ENCODE data around the gene WDR18. TPM values are rescaled to one million over a fixed set of nuclear protein-coding genes. Genes with fewer than 3 reads are reported as not detected.
A peak's percentile ranks its signal among the peaks of the same experiment; 100 is the strongest.

The WDR18 gene
- total and polyA plus RNA-seq, 4 experiments from 2014 or later, result 44.3 to 79.7 (median 57.1) TPM

DNA sequence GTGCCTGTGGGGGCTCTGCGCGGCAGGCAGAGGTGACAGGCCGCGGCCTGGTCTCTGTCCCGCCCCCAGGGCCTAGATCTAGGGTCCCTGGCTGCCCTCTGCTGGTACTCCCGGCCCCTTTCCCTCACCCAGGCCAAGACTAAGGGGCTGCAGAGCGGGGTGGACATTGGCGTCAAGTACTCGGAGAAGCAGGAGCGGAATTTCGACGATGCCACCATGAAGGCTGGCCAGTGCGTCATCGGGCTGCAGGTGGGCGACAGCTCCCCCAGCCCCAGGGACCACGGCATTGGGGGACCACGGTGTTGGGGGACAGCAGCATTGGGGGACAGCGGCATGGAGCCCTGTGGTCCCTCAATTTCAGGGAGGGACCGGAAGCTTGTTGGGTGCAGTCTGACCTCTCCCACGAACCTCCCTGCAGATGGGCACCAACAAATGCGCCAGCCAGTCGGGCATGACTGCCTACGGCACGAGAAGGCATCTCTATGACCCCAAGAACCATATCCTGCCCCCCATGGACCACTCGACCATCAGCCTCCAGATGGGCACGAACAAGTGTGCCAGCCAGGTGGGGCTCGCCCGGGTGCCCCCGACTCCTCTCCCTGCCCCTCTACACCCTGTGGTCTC lies 52.0 kb downstream of the WDR18 start:
- peaks cover 0 to 6% (median 0%) of the 10 kb centered on the region in 8 donors for H3K9me3 Mint-ChIP-seq
- H3K9me3 ChIP-seq (ENCODE audit: control insufficient read depth in 1 of 2, low read length in 2 of 2), result no peaks in the 10 kb centered on the region
- intact Hi-C loops (cut with micrococcal nuclease), result loop anchor here (2.0 to 5.0 kb wide), 2 partner anchors 35 to 54 kb away; partner anchors contain the start of genes GRIN3B and WDR18
- peak overlapping the region; percentile 23 to 97 (median 82) for H3K27ac Mint-ChIP-seq
- POLR2A ChIA-PET (ENCODE audit: partially characterized antibody), result interaction anchor here (1.0 to 57.1 kb wide), 5 partner anchors 11 to 233 kb away, joined by 3 to 3893 read pairs (median 25); partner anchors contain the start of genes ARHGAP45, CIRBP, CNN2 and GPX4
- peaks cover 31% of the 10 kb centered on the region for H3K36me3 ChIP-seq (ENCODE audit: insufficient read depth, low read length)
- H3K27me3 Mint-ChIP-seq, result no peaks in the 10 kb centered on the region
- no peaks in the 10 kb centered on the region for H3K27me3 ChIP-seq (ENCODE audit: insufficient read depth, low read length)
- peak overlapping the region in 2 of 8 donors; percentile 29 to 48 for H3K4me3 Mint-ChIP-seq
- CTCF ChIA-PET (ENCODE audit: partially characterized antibody), result interaction anchor here (1.2 to 4.7 kb wide), 5 partner anchors 7 to 31 kb away, joined by 3 to 31 read pairs (median 4); partner anchors contain the start of genes ARHGAP45 and RNU6-2
- peaks cover 65% of the 10 kb centered on the region for H3K4me1 ChIP-seq (ENCODE audit: insufficient read depth, low read length)
- DNase-seq, result no peak
- H3K4me1 Mint-ChIP-seq, result peaks cover 32 to 76% (median 56%) of the 10 kb centered on the region in 4 donors
- peaks cover 27 to 55% of the 10 kb centered on the region in 2 donors for H3K36me3 Mint-ChIP-seq
- H3K4me3 ChIP-seq (ENCODE audit: low read length in 2 of 2), result no peak overlapping the region
- H3K27ac ChIP-seq (ENCODE audit: low read depth, low read length), result no peak overlapping the region

DNA sequence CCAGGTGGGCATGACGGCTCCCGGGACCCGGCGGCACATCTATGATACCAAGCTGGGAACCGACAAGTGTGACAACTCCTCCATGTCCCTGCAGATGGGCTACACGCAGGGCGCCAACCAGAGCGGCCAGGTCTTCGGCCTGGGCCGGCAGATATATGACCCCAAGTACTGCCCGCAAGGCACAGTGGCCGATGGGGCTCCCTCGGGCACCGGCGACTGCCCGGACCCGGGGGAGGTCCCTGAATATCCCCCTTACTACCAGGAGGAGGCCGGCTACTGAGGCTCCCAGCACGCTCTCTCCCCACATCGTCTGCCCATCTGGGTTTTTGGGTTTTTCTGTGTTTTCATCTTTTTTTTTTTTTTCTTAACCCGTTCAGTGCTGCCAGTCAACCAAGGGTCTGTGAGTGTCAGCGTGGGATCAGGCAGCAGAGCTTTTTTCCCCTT lies 53.5 kb downstream of the WDR18 start:
- intact Hi-C loops (cut with micrococcal nuclease), result loop anchor here (2.0 to 5.0 kb wide), 2 partner anchors 37 to 55 kb away; partner anchors contain the start of genes GRIN3B and WDR18
- Mint-ChIP-seq H3K9me3 (peaks cover 0 to 6% (median 0%) of the 10 kb centered on the region in 8 donors), H3K4me1 (peaks cover 32 to 77% (median 53%) of the 10 kb centered on the region in 4 donors), H3K27ac (peak overlapping the region; percentile 91 to 97 (median 94)), H3K27me3 (no peaks in the 10 kb centered on the region), H3K4me3 (peak overlapping the region in 7 of 8 donors; percentile 68 to 100 (median 95)), H3K36me3 (peaks cover 21 to 53% of the 10 kb centered on the region in 2 donors)
- POLR2A ChIA-PET (ENCODE audit: partially characterized antibody), result interaction anchor here (0.6 to 57.1 kb wide), 10 partner anchors 8 to 241 kb away, joined by 3 to 3893 read pairs (median 8); partner anchors contain the start of genes ARHGAP45, CIRBP, CNN2 and FAM174C
- Histone ChIP-seq H3K27me3 (ENCODE audit: insufficient read depth, low read length) (no peaks in the 10 kb centered on the region), H3K27ac (ENCODE audit: low read depth, low read length) (peak overlapping the region; percentile 75), H3K9me3 (ENCODE audit: control insufficient read depth in 1 of 2, low read length in 2 of 2) (no peaks in the 10 kb centered on the region), H3K4me3 (ENCODE audit: low read length in 2 of 2) (no peak overlapping the region), H3K36me3 (ENCODE audit: insufficient read depth, low read length) (peaks cover 25% of the 10 kb centered on the region), H3K4me1 (ENCODE audit: insufficient read depth, low read length) (peaks cover 63% of the 10 kb centered on the region)
- peak in 1 of 5 donors; percentile 25 for DNase-seq
- CTCF ChIA-PET (ENCODE audit: partially characterized antibody), result interaction anchor here (1.3 to 4.7 kb wide), 3 partner anchors 9 to 16 kb away, joined by 4 to 31 read pairs (median 4); partner anchors contain the start of gene RNU6-2

DNA sequence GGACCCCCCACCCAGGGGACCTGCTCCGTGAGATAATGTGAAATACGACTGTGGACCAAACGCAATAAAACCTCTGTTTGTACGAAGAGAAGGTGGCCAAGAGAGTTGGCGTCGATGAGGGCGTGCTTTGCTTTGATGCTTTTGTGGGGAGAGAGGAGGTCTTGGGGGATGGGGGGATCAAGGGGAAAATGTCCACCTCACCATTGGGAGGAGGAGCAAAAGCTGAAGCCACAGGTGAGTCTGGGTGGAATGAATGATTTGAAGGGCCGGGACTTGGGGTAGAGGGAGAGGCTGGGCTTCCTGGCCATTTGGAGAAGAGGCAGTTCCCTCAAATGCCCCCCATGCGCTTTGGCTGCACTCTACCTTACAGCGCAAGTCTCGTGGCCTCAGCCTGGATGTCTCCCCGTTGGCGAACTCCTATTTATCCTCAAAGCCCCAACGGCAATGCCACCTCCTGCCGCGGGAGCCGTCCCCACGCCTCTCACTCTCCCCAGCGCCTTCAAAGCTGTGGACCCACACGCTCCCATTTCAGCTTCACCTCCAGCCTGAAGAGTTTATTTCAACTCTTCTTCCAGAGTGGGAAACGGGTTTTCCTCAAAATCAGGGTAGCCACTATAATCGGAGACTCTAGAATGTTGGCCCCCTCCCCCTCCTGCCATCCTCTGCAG lies 55.0 kb downstream of the WDR18 start:
- H3K36me3 Mint-ChIP-seq, result peaks cover 21 to 46% of the 10 kb centered on the region in 2 donors
- POLR2A ChIA-PET (ENCODE audit: partially characterized antibody), result interaction anchor here (1.1 to 57.1 kb wide), 21 partner anchors 9 to 428 kb away, joined by 3 to 3893 read pairs (median 6); partner anchors contain the start of genes ARHGAP45, CIRBP, CNN2 and FAM174C
- peak overlapping the region; percentile 75 for H3K27ac ChIP-seq (ENCODE audit: low read depth, low read length)
- peaks cover 54% of the 10 kb centered on the region for H3K4me1 ChIP-seq (ENCODE audit: insufficient read depth, low read length)
- peak overlapping the region; percentile 36 to 42 for H3K4me3 ChIP-seq (ENCODE audit: low read length in 2 of 2)
- H3K4me3 Mint-ChIP-seq, result peak overlapping the region in 7 of 8 donors; percentile 95 to 100 (median 98)
- intact Hi-C loops (cut with micrococcal nuclease), result loop anchor here (5.0 kb wide), 1 partner anchor 57 kb away; the partner anchor contains the start of gene WDR18
- H3K27me3 ChIP-seq (ENCODE audit: insufficient read depth, low read length), result no peaks in the 10 kb centered on the region
- peaks cover 27 to 69% (median 48%) of the 10 kb centered on the region in 4 donors for H3K4me1 Mint-ChIP-seq
- H3K9me3 Mint-ChIP-seq, result peaks cover 0 to 6% (median 0%) of the 10 kb centered on the region in 8 donors
- peaks cover 27% of the 10 kb centered on the region for H3K36me3 ChIP-seq (ENCODE audit: insufficient read depth, low read length)
- DNase-seq, result peak in 2 of 5 donors; percentile 17 to 29
- no peaks in the 10 kb centered on the region for H3K9me3 ChIP-seq (ENCODE audit: control insufficient read depth in 1 of 2, low read length in 2 of 2)
- CTCF ChIA-PET (ENCODE audit: partially characterized antibody), result interaction anchor here (0.7 to 4.7 kb wide), 6 partner anchors 10 to 47 kb away, joined by 3 to 31 read pairs (median 4); partner anchors contain the start of gene ARHGAP45
- peak overlapping the region; percentile 91 to 97 (median 94) for H3K27ac Mint-ChIP-seq
- H3K27me3 Mint-ChIP-seq, result no peaks in the 10 kb centered on the region

DNA sequence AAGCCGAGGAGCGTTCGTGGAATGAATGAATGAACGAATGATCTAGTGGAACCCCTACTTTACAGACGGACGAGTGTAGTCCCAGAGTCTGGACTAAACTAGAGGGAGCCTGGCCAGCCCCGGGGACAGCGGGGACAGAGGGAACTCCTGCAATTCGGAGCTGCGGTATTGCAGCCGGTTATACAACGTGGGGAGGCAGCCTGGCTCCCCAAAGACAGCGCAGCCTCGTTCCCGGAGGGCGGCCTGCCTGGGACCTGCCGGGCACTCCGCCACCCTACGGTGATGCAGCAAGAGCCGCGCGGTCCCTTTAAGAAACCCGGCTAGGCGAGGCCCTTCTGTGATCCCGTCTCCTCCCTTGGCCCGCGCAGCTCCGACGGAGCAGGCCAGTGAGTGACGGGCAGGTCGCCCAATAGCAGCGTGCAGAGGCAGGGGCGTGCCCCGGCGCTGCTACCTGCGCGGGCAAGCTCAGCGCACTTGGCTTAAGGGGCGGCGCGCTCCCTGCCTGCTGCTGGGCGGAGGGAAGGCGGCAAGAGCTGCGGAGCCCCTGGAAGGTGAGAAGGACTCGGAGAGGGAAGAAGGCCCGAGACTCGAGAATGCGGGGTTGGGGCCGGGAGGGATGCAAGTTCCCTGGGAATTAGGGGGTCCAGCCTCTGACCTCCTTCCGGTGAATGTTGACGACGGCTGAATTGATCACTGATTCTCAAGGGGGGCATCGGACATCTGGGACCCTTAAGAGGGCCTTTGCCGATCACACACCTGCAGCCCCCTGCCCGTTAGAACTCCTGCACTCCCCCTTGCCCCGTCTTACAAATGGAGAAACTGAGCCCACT lies 55.7 kb downstream of the WDR18 start, which contains the start of gene ABCA7:
Gene ABCA7 (plus strand): TSS at position 462 of the 830 bp plus-strand sequence. CDS start 1,255 bp downstream, outside the sequence.
- H3K27ac ChIP-seq (ENCODE audit: low read depth, low read length), result peak within 1 kb of the TSS; percentile 75
- DNase-seq, result peak; percentile 98 to 99 (median 98)
- POLR2A ChIA-PET (ENCODE audit: partially characterized antibody), result interaction anchor here (0.7 to 57.1 kb wide), 26 partner anchors 8 to 429 kb away, joined by 3 to 3893 read pairs (median 6); partner anchors contain the start of genes ARHGAP45, CIRBP, CNN2 and FAM174C
- Mint-ChIP-seq H3K4me1 (peaks cover 27 to 69% (median 48%) of the 10 kb centered on the region in 4 donors), H3K9me3 (peaks cover 0 to 6% (median 0%) of the 10 kb centered on the region in 8 donors), H3K27ac (peak within 1 kb of the TSS; percentile 91 to 97 (median 95)), H3K36me3 (peaks cover 21 to 51% of the 10 kb centered on the region in 2 donors), H3K27me3 (no peaks in the 10 kb centered on the region), H3K4me3 (peak within 1 kb of the TSS; percentile 95 to 100 (median 97))
- peaks cover 32% of the 10 kb centered on the region for H3K36me3 ChIP-seq (ENCODE audit: insufficient read depth, low read length)
- peaks cover 54% of the 10 kb centered on the region for H3K4me1 ChIP-seq (ENCODE audit: insufficient read depth, low read length)
- H3K9me3 ChIP-seq (ENCODE audit: control insufficient read depth in 1 of 2, low read length in 2 of 2), result no peaks in the 10 kb centered on the region
- intact Hi-C loops (cut with micrococcal nuclease), result loop anchor here (1.0 to 5.0 kb wide), 4 partner anchors 14 to 58 kb away; partner anchors contain the start of genes CNN2, RNU6-2, TMEM259 and WDR18
- H3K27me3 ChIP-seq (ENCODE audit: insufficient read depth, low read length), result no peaks in the 10 kb centered on the region
- peak within 1 kb of the TSS; percentile 56 to 100 for H3K4me3 ChIP-seq (ENCODE audit: low read length in 2 of 2)
- CTCF ChIA-PET (ENCODE audit: partially characterized antibody), result interaction anchor here (1.0 to 4.7 kb wide), 5 partner anchors 11 to 27 kb away, joined by 3 to 31 read pairs (median 4); partner anchors contain the start of gene ARHGAP45

DNA sequence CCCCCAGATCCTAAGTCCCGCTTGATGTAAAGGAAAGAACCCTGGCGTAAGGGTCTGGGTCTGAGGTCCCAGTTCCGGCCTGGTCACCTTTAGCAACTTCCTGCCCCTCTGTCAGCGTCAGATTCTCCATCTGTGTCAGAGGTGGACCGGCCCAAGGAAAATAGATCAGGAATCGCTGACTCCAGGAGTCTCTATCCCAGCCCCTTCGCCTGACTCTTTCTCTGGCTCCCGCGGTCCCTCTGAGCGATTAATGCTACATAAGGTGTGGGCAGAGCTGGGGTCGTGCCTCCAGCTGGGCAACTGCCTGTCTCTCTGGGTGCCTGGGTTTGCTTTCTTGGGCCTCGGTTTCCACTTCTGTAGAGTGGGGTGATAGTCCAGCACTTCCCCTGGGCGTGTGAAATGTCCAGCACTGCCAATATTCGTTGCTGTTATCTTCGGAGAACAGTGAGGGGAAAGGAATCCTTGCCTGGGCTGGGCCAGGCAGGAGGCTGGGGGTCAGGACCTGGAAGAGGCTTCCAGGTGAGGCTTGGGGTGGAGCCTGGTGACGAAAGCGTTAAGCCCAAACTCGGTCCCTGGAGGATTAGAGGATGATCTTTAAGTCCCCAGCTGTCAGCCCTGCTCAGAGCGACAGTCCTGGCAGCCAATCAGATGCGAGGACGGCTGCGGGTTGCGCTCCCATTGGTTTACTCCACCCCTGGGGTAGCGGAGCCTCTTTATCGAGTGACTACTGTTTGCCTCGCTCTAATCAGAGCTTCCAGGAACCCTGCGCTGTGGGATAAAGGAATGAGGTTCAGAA lies 56.5 kb downstream of the WDR18 start:
- peak overlapping the region; percentile 75 for H3K27ac ChIP-seq (ENCODE audit: low read depth, low read length)
- H3K27ac Mint-ChIP-seq, result peak overlapping the region; percentile 91 to 97 (median 95)
- peaks cover 27 to 65% (median 48%) of the 10 kb centered on the region in 4 donors for H3K4me1 Mint-ChIP-seq
- peak overlapping the region; percentile 56 to 100 for H3K4me3 ChIP-seq (ENCODE audit: low read length in 2 of 2)
- CTCF ChIA-PET (ENCODE audit: partially characterized antibody), result interaction anchor here (1.0 to 4.7 kb wide), 6 partner anchors 12 to 152 kb away, joined by 3 to 31 read pairs (median 4); partner anchors contain the start of gene ARHGAP45
- H3K9me3 Mint-ChIP-seq, result peaks cover 0 to 6% (median 0%) of the 10 kb centered on the region in 8 donors
- no peaks in the 10 kb centered on the region for H3K9me3 ChIP-seq (ENCODE audit: control insufficient read depth in 1 of 2, low read length in 2 of 2)
- POLR2A ChIA-PET (ENCODE audit: partially characterized antibody), result interaction anchor here (0.7 to 57.1 kb wide), 28 partner anchors 8 to 235 kb away, joined by 3 to 3893 read pairs (median 5); partner anchors contain the start of genes ARHGAP45, CIRBP, CNN2 and FAM174C
- no peaks in the 10 kb centered on the region for H3K27me3 Mint-ChIP-seq
- DNase-seq, result peak; percentile 86 to 93 (median 88)
- no peaks in the 10 kb centered on the region for H3K27me3 ChIP-seq (ENCODE audit: insufficient read depth, low read length)
- peaks cover 47% of the 10 kb centered on the region for H3K4me1 ChIP-seq (ENCODE audit: insufficient read depth, low read length)
- H3K4me3 Mint-ChIP-seq, result peak overlapping the region; percentile 95 to 100 (median 97)
- peaks cover 33% of the 10 kb centered on the region for H3K36me3 ChIP-seq (ENCODE audit: insufficient read depth, low read length)
- H3K36me3 Mint-ChIP-seq, result peaks cover 21 to 51% of the 10 kb centered on the region in 2 donors
- intact Hi-C loops (cut with micrococcal nuclease), result loop anchor here (1.0 to 2.0 kb wide), 4 partner anchors 14 to 36 kb away; partner anchors contain the start of genes ARHGAP45, CNN2, RNU6-2 and TMEM259

Data from CD4-positive, alpha-beta memory T cell (primary cell).